GM12892 (cell line): ENCODE data around the gene PCED1B.

Experiments
- POLR2A ChIP-seq: IDR thresholded peaks from 2 replicates; pipeline ENCODE4 v1.6.1; 2011; ENCODE audit warnings: low read depth, low read length, control low read depth
- POLR2AphosphoS5 ChIP-seq: IDR thresholded peaks from 2 replicates; pipeline ENCODE4 v1.6.1; 2011; ENCODE audit warnings: low read depth, low read length, control low read depth

DNA sequence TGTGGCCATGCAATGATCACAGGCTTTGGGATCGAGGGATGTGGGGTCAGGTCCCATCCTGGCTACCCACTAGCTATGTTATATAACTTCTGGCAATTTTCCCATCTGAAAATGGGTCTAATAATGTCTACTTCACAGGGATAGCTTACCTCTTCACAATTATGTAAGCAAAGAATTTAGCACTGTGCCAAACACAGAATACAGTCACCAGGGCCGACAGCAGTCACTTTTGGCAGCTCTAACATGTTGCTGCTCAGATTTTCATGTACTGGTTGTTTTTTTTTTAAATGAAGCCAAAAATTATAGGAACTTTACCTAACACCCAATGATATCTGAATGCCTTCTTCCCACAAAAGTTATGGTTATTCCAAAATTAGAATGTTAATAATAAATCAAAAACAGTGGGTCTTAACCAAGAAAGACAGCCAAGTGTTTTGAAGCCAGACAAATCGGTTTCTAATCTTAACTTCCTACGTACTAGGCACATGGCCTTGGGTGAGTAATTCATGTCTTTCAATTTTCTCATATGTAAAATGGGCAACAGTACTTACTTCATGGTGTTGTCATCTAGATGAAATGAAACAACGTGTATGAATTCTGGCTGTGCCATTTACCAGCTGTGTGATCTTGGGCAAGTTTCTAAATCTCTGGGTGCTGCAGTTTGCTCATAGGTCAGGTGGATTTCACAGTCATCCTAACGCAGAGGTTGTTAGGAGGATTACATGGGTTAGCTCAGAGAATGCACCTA, 13.0 kb upstream of the PCED1B start:
- TF ChIP-seq POLR2AphosphoS5 (no peak), POLR2A (no peak)
